ENCODE results near the gene CLCNKB.

The CLCNKB gene

DNA sequence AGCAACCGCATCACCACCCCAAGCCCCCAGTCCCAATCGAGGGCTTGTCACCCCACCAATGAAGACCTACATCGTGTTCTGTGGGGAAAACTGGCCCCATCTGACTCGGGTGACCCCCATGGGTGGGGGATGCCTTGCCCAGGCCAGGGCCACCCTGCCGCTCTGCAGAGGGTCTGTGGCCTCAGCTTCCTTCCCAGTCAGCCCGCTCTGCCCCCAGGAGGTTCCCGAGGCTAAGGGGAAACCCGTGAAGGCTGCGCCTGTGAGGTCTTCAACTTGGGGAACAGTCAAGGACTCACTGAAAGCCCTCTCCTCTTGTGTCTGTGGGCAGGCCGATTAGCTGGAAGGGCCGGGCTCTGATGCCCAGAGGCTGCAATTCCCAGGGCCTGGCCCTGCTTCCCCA, 37.6 kb upstream of the CLCNKB start:
- Histone ChIP-seq H2BK120ac (ENCODE audit: low read depth, low read length) (no peak overlapping the region), H3K79me1 (ENCODE audit: low read depth, low read length) (no peaks in the 10 kb centered on the region), H3K36me3 (replicated peaks in 1 of 2; ENCODE audit: control insufficient read depth in 2 of 2, insufficient read depth in 2 of 2, low read length in 2 of 2) (no peaks in the 10 kb centered on the region), H4K91ac (ENCODE audit: low read depth, low read length, poor library complexity) (no peak overlapping the region), H2BK12ac (ENCODE audit: low read length) (no peak overlapping the region), H3K18ac (ENCODE audit: low read length) (no peak overlapping the region), H3K27me3 (ENCODE audit: control insufficient read depth in 3 of 3, insufficient read depth in 3 of 3, low read depth in 1 of 3, low read length in 3 of 3) (peaks cover 0 to 8% (median 0%) of the 10 kb centered on the region in 3 experiments), H3K27ac (replicated peaks; ENCODE audit: low read length) (no peak overlapping the region), H2BK15ac (ENCODE audit: low read length) (no peak overlapping the region), H3K23ac (ENCODE audit: low read depth, low read length, poor library complexity) (no peak overlapping the region), H3K4ac (ENCODE audit: low read length) (no peak overlapping the region), H3K14ac (ENCODE audit: low read length) (no peak overlapping the region), H3K4me2 (ENCODE audit: insufficient read depth, low read length, poor library complexity, severe bottlenecking) (no peak overlapping the region), H2BK5ac (ENCODE audit: low read length) (no peak overlapping the region), H2AK5ac (ENCODE audit: low read depth, low read length) (peak overlapping the region; percentile 42), H3K9me3 (replicated peaks in 1 of 2; ENCODE audit: control insufficient read depth in 2 of 2, insufficient read depth in 1 of 2, low read depth in 1 of 2, low read length in 2 of 2) (no peaks in the 10 kb centered on the region), H4K8ac (ENCODE audit: low read depth, low read length) (no peak overlapping the region), H2AFZ (ENCODE audit: low read length) (no peak overlapping the region), H3K4me1 (ENCODE audit: control insufficient read depth in 2 of 2, insufficient read depth in 1 of 2, low read depth in 1 of 2, low read length in 2 of 2) (peaks cover 0 to 2% of the 10 kb centered on the region in 2 donors), H3K9ac (ENCODE audit: low read depth, low read length, poor library complexity) (no peak overlapping the region), H3K4me3 (ENCODE audit: low read length in 2 of 2) (no peak overlapping the region)
- DNase-seq (ENCODE audit: low spot score), result no peak
- no CpG with 5 or more reads among the region's 11 CpGs for WGBS, 2 donors (ENCODE audit: extremely low coverage in 2 of 2, insufficient read length in 2 of 2, insufficient replicate concordance in 1 of 2)

GRCh38 chr1:16006552-16007485, 36.8 kb upstream of the CLCNKB start:
- Histone ChIP-seq H2BK5ac (ENCODE audit: low read length) (no peak overlapping the region), H3K36me3 (replicated peaks in 1 of 2; ENCODE audit: control insufficient read depth in 2 of 2, insufficient read depth in 2 of 2, low read length in 2 of 2) (no peaks in the 10 kb centered on the region), H2BK15ac (ENCODE audit: low read length) (no peak overlapping the region), H3K79me1 (ENCODE audit: low read depth, low read length) (no peaks in the 10 kb centered on the region), H3K14ac (ENCODE audit: low read length) (no peak overlapping the region), H2AK5ac (ENCODE audit: low read depth, low read length) (peak overlapping the region; percentile 83), H2BK120ac (ENCODE audit: low read depth, low read length) (no peak overlapping the region), H3K27me3 (ENCODE audit: control insufficient read depth in 3 of 3, insufficient read depth in 3 of 3, low read depth in 1 of 3, low read length in 3 of 3) (peaks cover 0 to 10% (median 0%) of the 10 kb centered on the region in 3 experiments), H3K23ac (ENCODE audit: low read depth, low read length, poor library complexity) (no peak overlapping the region), H3K4me3 (ENCODE audit: low read length in 2 of 2) (no peak overlapping the region), H3K27ac (replicated peaks; ENCODE audit: low read length) (no peak overlapping the region), H4K91ac (ENCODE audit: low read depth, low read length, poor library complexity) (no peak overlapping the region), H3K4me2 (ENCODE audit: insufficient read depth, low read length, poor library complexity, severe bottlenecking) (no peak overlapping the region), H3K4me1 (ENCODE audit: control insufficient read depth in 2 of 2, insufficient read depth in 1 of 2, low read depth in 1 of 2, low read length in 2 of 2) (peaks cover 0 to 2% of the 10 kb centered on the region in 2 donors), H2BK12ac (ENCODE audit: low read length) (no peak overlapping the region), H3K9ac (ENCODE audit: low read depth, low read length, poor library complexity) (no peak overlapping the region), H2AFZ (ENCODE audit: low read length) (no peak overlapping the region), H3K9me3 (replicated peaks in 1 of 2; ENCODE audit: control insufficient read depth in 2 of 2, insufficient read depth in 1 of 2, low read depth in 1 of 2, low read length in 2 of 2) (no peaks in the 10 kb centered on the region), H3K4ac (ENCODE audit: low read length) (no peak overlapping the region), H3K18ac (ENCODE audit: low read length) (peak overlapping the region; percentile 24), H4K8ac (ENCODE audit: low read depth, low read length) (no peak overlapping the region)
- no CpG with 5 or more reads among the region's 9 CpGs for WGBS, 2 donors (ENCODE audit: extremely low coverage in 2 of 2, insufficient read length in 2 of 2, insufficient replicate concordance in 1 of 2)
- DNase-seq (ENCODE audit: low spot score), result no peak

GRCh38 chr1:16007671-16008341, 35.8 kb upstream of the CLCNKB start:
- no peak for DNase-seq (ENCODE audit: low spot score)
- Histone ChIP-seq H3K27ac (replicated peaks; ENCODE audit: low read length) (no peak overlapping the region), H2BK15ac (ENCODE audit: low read length) (no peak overlapping the region), H3K9me3 (replicated peaks in 1 of 2; ENCODE audit: control insufficient read depth in 2 of 2, insufficient read depth in 1 of 2, low read depth in 1 of 2, low read length in 2 of 2) (no peaks in the 10 kb centered on the region), H2BK12ac (ENCODE audit: low read length) (no peak overlapping the region), H4K8ac (ENCODE audit: low read depth, low read length) (no peak overlapping the region), H3K18ac (ENCODE audit: low read length) (no peak overlapping the region), H3K4me3 (ENCODE audit: low read length in 2 of 2) (no peak overlapping the region), H3K79me1 (ENCODE audit: low read depth, low read length) (no peaks in the 10 kb centered on the region), H3K9ac (ENCODE audit: low read depth, low read length, poor library complexity) (no peak overlapping the region), H3K4me2 (ENCODE audit: insufficient read depth, low read length, poor library complexity, severe bottlenecking) (no peak overlapping the region), H3K36me3 (replicated peaks in 1 of 2; ENCODE audit: control insufficient read depth in 2 of 2, insufficient read depth in 2 of 2, low read length in 2 of 2) (no peaks in the 10 kb centered on the region), H3K4me1 (ENCODE audit: control insufficient read depth in 2 of 2, insufficient read depth in 1 of 2, low read depth in 1 of 2, low read length in 2 of 2) (peaks cover 0 to 4% of the 10 kb centered on the region in 2 donors), H2AFZ (ENCODE audit: low read length) (no peak overlapping the region), H2BK120ac (ENCODE audit: low read depth, low read length) (no peak overlapping the region), H3K27me3 (ENCODE audit: control insufficient read depth in 3 of 3, insufficient read depth in 3 of 3, low read depth in 1 of 3, low read length in 3 of 3) (peaks cover 0 to 20% (median 8%) of the 10 kb centered on the region in 3 experiments), H3K14ac (ENCODE audit: low read length) (no peak overlapping the region), H2BK5ac (ENCODE audit: low read length) (no peak overlapping the region), H2AK5ac (ENCODE audit: low read depth, low read length) (no peak overlapping the region), H4K91ac (ENCODE audit: low read depth, low read length, poor library complexity) (no peak overlapping the region), H3K4ac (ENCODE audit: low read length) (no peak overlapping the region), H3K23ac (ENCODE audit: low read depth, low read length, poor library complexity) (no peak overlapping the region)
- no CpG with 5 or more reads among the region's 6 CpGs for WGBS, 2 donors (ENCODE audit: extremely low coverage in 2 of 2, insufficient read length in 2 of 2, insufficient replicate concordance in 1 of 2)

- H2BK5ac ChIP-seq (ENCODE audit: low read length), result no peak overlapping the region
- H3K79me1 ChIP-seq (ENCODE audit: low read depth, low read length), result no peaks in the 10 kb centered on the region
- H3K9ac ChIP-seq (ENCODE audit: low read depth, low read length, poor library complexity), result no peak overlapping the region
- DNase-seq (ENCODE audit: low spot score), result peak; percentile 86
- peaks cover 2% of the 10 kb centered on the region in 2 donors for H3K4me1 ChIP-seq (ENCODE audit: control insufficient read depth in 2 of 2, insufficient read depth in 1 of 2, low read depth in 1 of 2, low read length in 2 of 2)
- no peak overlapping the region for H3K4me3 ChIP-seq (ENCODE audit: low read length in 2 of 2)
- no peak overlapping the region for H3K27ac ChIP-seq (replicated peaks; ENCODE audit: low read length)
- no peak overlapping the region for H2AK5ac ChIP-seq (ENCODE audit: low read depth, low read length)
- no peak overlapping the region for H2BK12ac ChIP-seq (ENCODE audit: low read length)
- no peak overlapping the region for H2BK15ac ChIP-seq (ENCODE audit: low read length)
- H4K91ac ChIP-seq (ENCODE audit: low read depth, low read length, poor library complexity), result no peak overlapping the region
- no peaks in the 10 kb centered on the region for H3K36me3 ChIP-seq (replicated peaks in 1 of 2; ENCODE audit: control insufficient read depth in 2 of 2, insufficient read depth in 2 of 2, low read length in 2 of 2)
- H4K8ac ChIP-seq (ENCODE audit: low read depth, low read length), result no peak overlapping the region
- peaks cover 0 to 30% (median 20%) of the 10 kb centered on the region in 3 experiments for H3K27me3 ChIP-seq (ENCODE audit: control insufficient read depth in 3 of 3, insufficient read depth in 3 of 3, low read depth in 1 of 3, low read length in 3 of 3)
- no peaks in the 10 kb centered on the region for H3K9me3 ChIP-seq (replicated peaks in 1 of 2; ENCODE audit: control insufficient read depth in 2 of 2, insufficient read depth in 1 of 2, low read depth in 1 of 2, low read length in 2 of 2)
- no peak overlapping the region for H3K4ac ChIP-seq (ENCODE audit: low read length)
- no peak overlapping the region for H3K23ac ChIP-seq (ENCODE audit: low read depth, low read length, poor library complexity)
- H2BK120ac ChIP-seq (ENCODE audit: low read depth, low read length), result no peak overlapping the region
- no peak overlapping the region for H3K18ac ChIP-seq (ENCODE audit: low read length)
- H2AFZ ChIP-seq (ENCODE audit: low read length), result no peak overlapping the region
- H3K14ac ChIP-seq (ENCODE audit: low read length), result no peak overlapping the region
- WGBS, 2 donors (ENCODE audit: extremely low coverage in 2 of 2, insufficient read length in 2 of 2, insufficient replicate concordance in 1 of 2), result no CpG with 5 or more reads among the region's 4 CpGs
- no peak overlapping the region for H3K4me2 ChIP-seq (ENCODE audit: insufficient read depth, low read length, poor library complexity, severe bottlenecking)
Observed at GRCh38 chr1:16009030-16009460, 34.5 kb upstream of the CLCNKB start.

All from neuronal stem cell (in vitro differentiated cells).